ENCODE results near the gene NDUFV3. TPM values are rescaled to one million over a fixed set of nuclear protein-coding genes. Genes with fewer than 3 reads are reported as not detected.

The NDUFV3 gene
- total and polyA plus RNA-seq, 2 donors (not counting 3 experiments of a cell fraction or from before 2014, with no cell fraction given) = 13.4 to 45.7 TPM

DNA sequence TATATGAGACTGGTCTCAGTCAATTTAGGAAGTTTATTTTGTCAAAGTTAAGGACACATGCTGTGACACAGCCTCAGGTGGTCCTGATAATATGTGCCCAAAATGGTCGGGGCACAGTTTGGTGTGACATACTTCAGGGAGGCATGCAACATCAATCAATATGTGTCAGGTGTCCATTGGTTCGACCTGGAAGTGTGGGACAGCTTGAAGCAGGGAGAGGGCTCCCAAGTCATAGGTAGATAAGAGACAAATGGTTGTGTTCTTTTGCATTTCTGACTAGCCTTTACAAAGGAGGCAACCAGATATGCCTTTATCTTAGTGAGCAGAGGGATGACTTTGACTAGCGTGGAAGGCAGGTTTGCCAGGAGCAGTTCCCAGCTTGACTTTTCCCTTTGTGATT lies 36.9 kb downstream of the NDUFV3 start:
- CTCF ChIA-PET = interaction anchor here (0.6 kb wide), 1 partner anchor 89 kb away, joined by 3 read pairs; no protein-coding TSS in a partner anchor
- dilution Hi-C loops (cut with MboI; ENCODE audit: extremely low pct_ligation_motif_present, low sequenced_read_pairs) = no loop called here

More for the DNA sequence above, 36.9 kb downstream of the NDUFV3 start:
- Histone ChIP-seq H2AFZ (ENCODE audit: low read depth, low read length) (no peak overlapping the region), H3K79me2 (ENCODE audit: control insufficient read depth, insufficient read depth, low read length) (no peaks in the 10 kb centered on the region), H3K9me1 (replicated peaks; ENCODE audit: control insufficient read depth, extremely low read depth, insufficient read depth, low read length) (no peaks in the 10 kb centered on the region), H3K9me3 (replicated peaks; ENCODE audit: control insufficient read depth, insufficient read depth, low read length) (no peaks in the 10 kb centered on the region), H3K36me3 (ENCODE audit: control insufficient read depth in 2 of 2, extremely low read depth in 1 of 2, insufficient read depth in 2 of 2, low read length in 2 of 2) (no peaks in the 10 kb centered on the region), H3K9ac (replicated peaks; ENCODE audit: extremely low read depth, insufficient read depth, low read length) (no peak overlapping the region), H3K27me3 (ENCODE audit: control insufficient read depth in 2 of 2, insufficient read depth in 2 of 2, low read length in 2 of 2) (no peaks in the 10 kb centered on the region), H3K27ac (ENCODE audit: insufficient read depth, low read depth, low read length) (no peak overlapping the region), H3K4me2 (ENCODE audit: insufficient read depth, low read length) (no peak overlapping the region), H4K20me1 (replicated peaks; ENCODE audit: control insufficient read depth, extremely low read depth, insufficient read depth, low read length) (no peaks in the 10 kb centered on the region), H3K4me1 (ENCODE audit: control insufficient read depth, extremely low read depth, insufficient read depth, low read length) (no peaks in the 10 kb centered on the region), H3K4me3 (replicated peaks in 1 of 3; ENCODE audit: insufficient read depth in 1 of 3, low read depth in 1 of 3, low read length in 3 of 3) (no peak overlapping the region)
- TF ChIP-seq, protein P1, sequence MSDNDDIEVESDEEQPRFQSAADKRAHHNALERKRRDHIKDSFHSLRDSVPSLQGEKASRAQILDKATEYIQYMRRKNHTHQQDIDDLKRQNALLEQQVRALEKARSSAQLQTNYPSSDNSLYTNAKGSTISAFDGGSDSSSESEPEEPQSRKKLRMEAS (IDR thresholded peaks at IDR 0.05; ENCODE audit: insufficient read depth, insufficient read length) = no peak
- no peak for TF ChIP-seq JUN (IDR thresholded peaks at IDR 0.05; ENCODE audit: borderline replicate concordance, insufficient read depth, insufficient read length, low read depth)
- no peak for TF ChIP-seq EZH2 (IDR thresholded peaks at IDR 0.05; ENCODE audit: borderline replicate concordance, low read depth, low read length, severe bottlenecking)
- TF ChIP-seq MYC (IDR thresholded peaks at IDR 0.05; ENCODE audit: low read depth, low read length) = no peak
- TF ChIP-seq GATA2 (IDR thresholded peaks at IDR 0.05; ENCODE audit: insufficient read depth, insufficient read length, low read depth, low read length) = no peak
- TF ChIP-seq POLR2A (IDR thresholded peaks at IDR 0.05; ENCODE audit: low read depth, low read length) = no peak
- TF ChIP-seq, protein P2, sequence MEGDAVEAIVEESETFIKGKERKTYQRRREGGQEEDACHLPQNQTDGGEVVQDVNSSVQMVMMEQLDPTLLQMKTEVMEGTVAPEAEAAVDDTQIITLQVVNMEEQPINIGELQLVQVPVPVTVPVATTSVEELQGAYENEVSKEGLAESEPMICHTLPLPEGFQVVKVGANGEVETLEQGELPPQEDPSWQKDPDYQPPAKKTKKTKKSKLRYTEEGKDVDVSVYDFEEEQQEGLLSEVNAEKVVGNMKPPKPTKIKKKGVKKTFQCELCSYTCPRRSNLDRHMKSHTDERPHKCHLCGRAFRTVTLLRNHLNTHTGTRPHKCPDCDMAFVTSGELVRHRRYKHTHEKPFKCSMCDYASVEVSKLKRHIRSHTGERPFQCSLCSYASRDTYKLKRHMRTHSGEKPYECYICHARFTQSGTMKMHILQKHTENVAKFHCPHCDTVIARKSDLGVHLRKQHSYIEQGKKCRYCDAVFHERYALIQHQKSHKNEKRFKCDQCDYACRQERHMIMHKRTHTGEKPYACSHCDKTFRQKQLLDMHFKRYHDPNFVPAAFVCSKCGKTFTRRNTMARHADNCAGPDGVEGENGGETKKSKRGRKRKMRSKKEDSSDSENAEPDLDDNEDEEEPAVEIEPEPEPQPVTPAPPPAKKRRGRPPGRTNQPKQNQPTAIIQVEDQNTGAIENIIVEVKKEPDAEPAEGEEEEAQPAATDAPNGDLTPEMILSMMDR (IDR thresholded peaks at IDR 0.05; ENCODE audit: extremely low read depth in 1 of 2, insufficient read depth in 1 of 2, low read depth in 1 of 2, low read length in 2 of 2) = no peak
- TF ChIP-seq FOS (IDR thresholded peaks at IDR 0.05; ENCODE audit: borderline replicate concordance, insufficient read depth, low read length) = no peak
- TF ChIP-seq POLR2AphosphoS5 (IDR thresholded peaks at IDR 0.05; ENCODE audit: insufficient read depth, low read depth, low read length) = no peak
- DNase-seq (ENCODE audit: low read depth, low spot score) = no peak
- FAIRE-seq = no peak
- intact Hi-C loops (cut with micrococcal nuclease) = no loop called here
- POLR2A ChIA-PET = no interaction called here
- no TSS peak for BruUV-seq (replicated peaks)
